OCI-LY3 (cell line): ENCODE measurements around the gene TMEM247.

Experiments
- H2AFZ ChIP-seq: fragments of 200-600, 300-600 bp; shearing (Covaris generic); 2 replicates; pipeline ENCODE4 v1.6.0; 2014; ENCODE audit warnings: antibody characterized with exemption, low read depth, low read length
- H3K27ac ChIP-seq: fragments of 200-600, 300-600 bp; sonication (generic); 2 replicates; pipeline ENCODE4 v1.5.1; 2014; ENCODE audit warnings: mild to moderate bottlenecking, low read length, moderate library complexity, mixed read lengths
- H3K27me3 ChIP-seq: fragments of 200-600, 300-600 bp; sonication (generic); 2 replicates; pipeline ENCODE4 v1.6.1; 2014; ENCODE audit warnings: low read depth, low read length, mixed read lengths
- H3K36me3 ChIP-seq: fragments of 200-600, 300-600 bp; sonication (generic); replicated peaks from 2 replicates; pipeline ENCODE3; 2014; ENCODE audit warnings: low read depth, low read length, mixed read lengths
- H3K4me1 ChIP-seq: fragments of 300-600, 200-600 bp; sonication (generic); 2 replicates; pipeline ENCODE4 v1.6.1; 2014; ENCODE audit warnings: low read length, mixed read lengths
- H3K4me2 ChIP-seq: fragments of 200-600, 300-600 bp; sonication (generic); 2 replicates; pipeline ENCODE4 v1.6.1; 2014; ENCODE audit warnings: low read length, mixed read lengths
- H3K4me3 ChIP-seq: fragments of 300-600, 200-600 bp; sonication (generic); 2 replicates; pipeline ENCODE4 v1.5.1; 2014; ENCODE audit warnings: antibody characterized with exemption, mild to moderate bottlenecking, low read length, moderate library complexity
- H3K79me2 ChIP-seq: fragments of 300-600, 200-600 bp; shearing (Covaris generic); 2 replicates; pipeline ENCODE4 v1.6.1; 2014; ENCODE audit warnings: mild to moderate bottlenecking, low read length, mixed read lengths
- H3K9ac ChIP-seq: fragments of 300-600, 200-600 bp; shearing (Covaris generic); 2 replicates; pipeline ENCODE4 v1.6.0; 2014; ENCODE audit warnings: mild to moderate bottlenecking, low read length, moderate library complexity
- H3K9me3 ChIP-seq: fragments of 200-600, 300-600 bp; shearing (Covaris generic); 2 replicates; pipeline ENCODE4 v1.6.1; 2014; ENCODE audit warnings: low read length, mixed read lengths; ENCODE audit not compliant: insufficient read depth
- H4K20me1 ChIP-seq: fragments of 200-600, 300-600 bp; sonication (generic); 2 replicates; pipeline ENCODE4 v1.6.1; 2016; ENCODE audit warnings: low read length, mixed read lengths; ENCODE audit not compliant: insufficient read depth
- EZH2phosphoT487 ChIP-seq: fragments of 200-600 bp; shearing (Covaris generic); IDR thresholded peaks from 2 replicates; pipeline ENCODE4 v1.6.1; 2018; ENCODE audit warnings: antibody characterized with exemption, mixed run types, low read depth
- TF ChIP-seq, protein P1 (sequence below): fragments of 200-600, 300-600 bp; sonication (generic); IDR thresholded peaks from 2 replicates; pipeline ENCODE4 v1.5.1; 2014; ENCODE audit warnings: antibody characterized with exemption, low read length, low read depth

The TMEM247 gene

DNA sequence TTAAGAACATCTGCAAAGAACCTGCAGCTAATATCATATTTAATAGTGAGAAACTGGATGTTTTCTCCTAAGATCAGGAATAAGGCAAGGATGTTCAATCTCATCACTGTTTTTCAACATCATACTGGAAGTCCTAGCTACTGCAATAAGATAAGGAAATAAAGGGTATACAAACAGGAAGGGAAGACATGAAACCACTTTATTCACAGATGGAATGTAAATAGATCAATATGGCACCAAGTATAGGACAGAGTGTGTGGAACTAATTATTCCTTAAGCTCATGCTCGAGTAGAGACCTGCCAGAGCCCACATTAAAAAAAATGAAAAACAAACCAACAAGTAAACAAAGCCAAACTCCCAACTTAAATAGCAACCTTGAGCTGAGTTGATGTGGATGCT lies 41.3 kb upstream of the TMEM247 start:
- H4K20me1 ChIP-seq, result no peaks in the 10 kb centered on the region
- no peak overlapping the region for H3K27ac ChIP-seq
- no peak overlapping the region for H3K4me2 ChIP-seq
- no peak overlapping the region for H3K4me3 ChIP-seq
- H2AFZ ChIP-seq, result no peak overlapping the region
- H3K9ac ChIP-seq, result no peak overlapping the region
- TF ChIP-seq EZH2phosphoT487, result no peak
- TF ChIP-seq, protein P1, sequence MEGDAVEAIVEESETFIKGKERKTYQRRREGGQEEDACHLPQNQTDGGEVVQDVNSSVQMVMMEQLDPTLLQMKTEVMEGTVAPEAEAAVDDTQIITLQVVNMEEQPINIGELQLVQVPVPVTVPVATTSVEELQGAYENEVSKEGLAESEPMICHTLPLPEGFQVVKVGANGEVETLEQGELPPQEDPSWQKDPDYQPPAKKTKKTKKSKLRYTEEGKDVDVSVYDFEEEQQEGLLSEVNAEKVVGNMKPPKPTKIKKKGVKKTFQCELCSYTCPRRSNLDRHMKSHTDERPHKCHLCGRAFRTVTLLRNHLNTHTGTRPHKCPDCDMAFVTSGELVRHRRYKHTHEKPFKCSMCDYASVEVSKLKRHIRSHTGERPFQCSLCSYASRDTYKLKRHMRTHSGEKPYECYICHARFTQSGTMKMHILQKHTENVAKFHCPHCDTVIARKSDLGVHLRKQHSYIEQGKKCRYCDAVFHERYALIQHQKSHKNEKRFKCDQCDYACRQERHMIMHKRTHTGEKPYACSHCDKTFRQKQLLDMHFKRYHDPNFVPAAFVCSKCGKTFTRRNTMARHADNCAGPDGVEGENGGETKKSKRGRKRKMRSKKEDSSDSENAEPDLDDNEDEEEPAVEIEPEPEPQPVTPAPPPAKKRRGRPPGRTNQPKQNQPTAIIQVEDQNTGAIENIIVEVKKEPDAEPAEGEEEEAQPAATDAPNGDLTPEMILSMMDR, result no peak
- no peaks in the 10 kb centered on the region for H3K79me2 ChIP-seq
- no peaks in the 10 kb centered on the region for H3K36me3 ChIP-seq
- H3K4me1 ChIP-seq, result no peaks in the 10 kb centered on the region
- no peaks in the 10 kb centered on the region for H3K9me3 ChIP-seq
- peaks cover 25% of the 10 kb centered on the region for H3K27me3 ChIP-seq

DNA sequence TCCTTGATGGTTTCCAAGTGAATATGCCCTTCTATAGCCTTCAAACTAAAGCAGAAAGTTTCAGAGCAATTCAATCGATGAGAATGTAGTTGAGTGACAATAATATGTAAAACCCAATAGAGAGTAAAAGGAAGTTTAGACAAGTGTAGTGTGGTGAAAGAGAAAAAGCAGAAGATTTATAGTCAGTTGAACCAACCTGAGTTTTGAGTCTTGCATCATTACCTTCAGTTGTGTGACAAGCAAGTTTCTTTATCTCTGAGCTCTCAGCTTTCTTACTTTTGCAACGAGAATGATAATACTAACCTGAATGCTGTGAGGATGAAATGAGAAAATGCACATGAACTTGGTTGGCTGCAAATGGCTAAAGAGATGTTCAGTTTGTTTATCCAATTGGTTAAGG lies 40.6 kb upstream of the TMEM247 start:
- H3K4me1 ChIP-seq, result no peaks in the 10 kb centered on the region
- H4K20me1 ChIP-seq, result no peaks in the 10 kb centered on the region
- H2AFZ ChIP-seq, result no peak overlapping the region
- no peak overlapping the region for H3K9ac ChIP-seq
- TF ChIP-seq, protein P1, result no peak
- no peak for TF ChIP-seq EZH2phosphoT487
- no peak overlapping the region for H3K4me3 ChIP-seq
- H3K36me3 ChIP-seq, result no peaks in the 10 kb centered on the region
- H3K79me2 ChIP-seq, result no peaks in the 10 kb centered on the region
- no peak overlapping the region for H3K4me2 ChIP-seq
- no peak overlapping the region for H3K27ac ChIP-seq
- H3K27me3 ChIP-seq, result peaks cover 25% of the 10 kb centered on the region
- no peaks in the 10 kb centered on the region for H3K9me3 ChIP-seq

DNA sequence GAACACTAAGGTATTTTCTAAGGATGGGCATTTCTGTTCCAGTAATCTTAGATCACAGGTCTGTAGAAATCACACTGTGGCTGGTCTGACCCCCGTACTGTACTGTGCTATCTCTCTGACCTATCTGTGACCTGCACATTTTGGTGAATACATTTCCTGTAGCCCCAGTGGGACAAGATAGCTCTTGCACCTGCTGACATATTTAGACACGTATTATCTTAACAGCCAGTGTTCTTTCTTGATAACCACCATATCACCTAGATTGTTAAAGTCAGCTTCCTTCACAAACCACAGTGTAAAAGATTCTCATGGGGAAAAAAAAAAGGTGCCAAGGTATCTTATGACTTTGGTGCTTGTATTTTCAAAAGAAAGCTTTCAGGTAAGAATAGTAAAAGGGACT lies 39.8 kb upstream of the TMEM247 start:
- H3K9me3 ChIP-seq, result no peaks in the 10 kb centered on the region
- peaks cover 22% of the 10 kb centered on the region for H3K27me3 ChIP-seq
- H3K9ac ChIP-seq, result no peak overlapping the region
- H2AFZ ChIP-seq, result no peak overlapping the region
- no peak overlapping the region for H3K4me3 ChIP-seq
- no peak for TF ChIP-seq EZH2phosphoT487
- TF ChIP-seq, protein P1, result no peak
- no peak overlapping the region for H3K4me2 ChIP-seq
- H3K4me1 ChIP-seq, result no peaks in the 10 kb centered on the region
- no peak overlapping the region for H3K27ac ChIP-seq
- no peaks in the 10 kb centered on the region for H4K20me1 ChIP-seq
- H3K79me2 ChIP-seq, result no peaks in the 10 kb centered on the region
- H3K36me3 ChIP-seq, result no peaks in the 10 kb centered on the region

DNA sequence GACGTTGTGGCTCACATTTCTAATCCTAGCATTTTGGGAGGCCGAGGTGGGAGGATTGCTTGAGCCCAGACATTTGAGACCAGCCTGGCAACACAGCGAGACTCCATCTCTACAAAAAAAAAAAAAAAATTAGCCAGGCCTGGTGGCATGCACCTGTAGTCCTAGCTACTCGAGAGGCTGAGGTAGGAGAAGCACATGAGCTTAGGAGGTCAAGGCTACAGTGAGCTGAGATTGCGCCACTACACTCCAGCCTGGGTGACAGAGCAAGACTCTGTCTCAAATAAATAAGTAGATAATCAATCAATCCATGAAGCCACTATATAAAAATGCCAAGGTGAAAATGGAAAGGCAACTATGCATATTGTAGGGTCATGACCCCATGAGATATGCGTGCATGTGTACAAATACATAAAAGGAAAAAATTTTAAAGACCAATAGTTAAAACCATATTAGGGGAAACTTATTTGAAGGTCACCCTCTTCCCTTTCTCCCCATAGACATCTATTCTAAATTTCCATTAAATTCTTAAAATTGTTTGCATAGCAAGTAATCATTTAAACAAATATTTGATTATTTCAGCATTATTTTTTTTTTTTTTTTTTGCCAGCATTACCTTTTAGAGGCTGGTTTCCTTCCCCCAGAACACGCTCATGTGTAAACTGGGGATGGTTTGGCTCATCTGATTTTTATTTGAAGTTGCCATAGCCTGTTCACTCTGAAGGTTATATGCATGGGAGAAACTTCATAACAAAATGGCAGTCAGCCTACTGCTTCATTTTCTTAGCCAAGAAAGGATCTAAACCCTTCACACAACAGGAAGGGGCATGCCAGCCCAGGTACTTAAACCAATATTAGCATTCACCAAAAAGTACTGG lies 37.3 kb upstream of the TMEM247 start:
- H3K79me2 ChIP-seq, result no peaks in the 10 kb centered on the region
- peaks cover 22% of the 10 kb centered on the region for H3K27me3 ChIP-seq

More for the DNA sequence above, 37.3 kb upstream of the TMEM247 start:
- Histone ChIP-seq H4K20me1 (no peaks in the 10 kb centered on the region), H3K4me1 (no peaks in the 10 kb centered on the region), H3K4me3 (no peak overlapping the region), H2AFZ (no peak overlapping the region), H3K9ac (no peak overlapping the region), H3K4me2 (no peak overlapping the region), H3K27ac (no peak overlapping the region), H3K36me3 (no peaks in the 10 kb centered on the region), H3K9me3 (no peaks in the 10 kb centered on the region)
- no peak for TF ChIP-seq EZH2phosphoT487
- TF ChIP-seq, protein P1, result no peak
